GM23248 (cell line): Measurements from ENCODE around the gene ARHGAP45.

Source experiments
- EZH2 ChIP-seq: fragments of 200-600 bp; sonication (generic); IDR thresholded peaks from 2 replicates; pipeline ENCODE4 v1.6.1; 2018; ENCODE audit warnings: antibody characterized with exemption, mild to moderate bottlenecking; ENCODE audit not compliant: insufficient read depth, poor library complexity, severe bottlenecking
- EZH2phosphoT487 ChIP-seq: fragments of 200-600 bp; sonication (generic); IDR thresholded peaks from 2 replicates; pipeline ENCODE4 v1.6.1; 2018; ENCODE audit warnings: antibody characterized with exemption, moderate library complexity, mild to moderate bottlenecking, low read depth; ENCODE audit not compliant: insufficient read depth

DNA sequence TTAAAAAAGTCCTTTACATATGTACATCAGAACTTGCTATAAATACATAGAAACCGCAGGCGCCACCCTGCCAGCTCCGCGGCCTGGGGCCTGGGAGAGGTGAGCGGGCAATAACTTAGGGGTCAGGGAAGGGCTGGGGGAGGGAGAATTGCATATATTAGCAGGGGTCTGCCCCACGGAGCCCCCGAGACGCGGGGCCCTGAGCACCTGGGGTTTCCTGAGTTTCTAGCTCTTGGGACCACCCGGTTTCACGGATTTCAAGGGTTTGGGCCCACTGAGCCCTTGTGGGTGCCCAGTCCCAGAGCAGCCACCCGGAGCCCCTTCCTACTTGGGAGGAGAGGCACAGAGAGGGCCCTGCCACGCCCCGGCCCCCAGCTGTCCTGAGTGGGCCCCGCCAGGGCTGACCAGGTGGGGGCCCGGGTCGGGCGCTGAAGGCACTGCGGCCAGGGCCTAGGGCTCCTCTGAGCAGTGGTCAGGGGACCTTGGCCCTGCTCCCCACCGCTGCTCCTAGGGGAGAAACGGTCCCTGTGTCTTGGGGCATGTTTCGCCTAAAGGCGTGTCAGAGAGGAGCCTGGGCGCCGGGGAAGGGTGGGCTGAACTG, 40.8 kb downstream of the ARHGAP45 start:
- TF ChIP-seq EZH2 (no peak), EZH2phosphoT487 (no peak)
